GM18507 (cell line): Measurements from ENCODE around the gene SUDS3.

Source experiments
- DNase-seq: peaks from one replicate; pipeline ENCODE4 v3.0.0; 2011; ENCODE audit warnings: low read depth; ENCODE audit not compliant: insufficient read length; ENCODE audit errors: extremely low spot score
- FAIRE-seq: peaks from 2 replicates; lab custom pipeline; 2011; peaks lifted over from hg19 to GRCh38; lab: Jason Lieb, UNC

Gene SUDS3

GRCh38 chr12:118354903-118355302, 21.5 kb upstream of the SUDS3 start:
- DNase-seq (no peak), FAIRE-seq (no peak)

- FAIRE-seq (no peak), DNase-seq (no peak)
These were observed 20.5 kb upstream of the SUDS3 start for GRCh38 chr12:118355843-118356242.

GRCh38 chr12:118356809-118357256, 19.5 kb upstream of the SUDS3 start:
- no peak for DNase-seq
- peak; percentile 77 for FAIRE-seq

- no peak for DNase-seq
- peak; percentile 84 for FAIRE-seq
These were observed 18.9 kb upstream of the SUDS3 start for GRCh38 chr12:118357257-118358007.

GRCh38 chr12:118358008-118358359, 18.4 kb upstream of the SUDS3 start:
- DNase-seq (no peak), FAIRE-seq (no peak)

GRCh38 chr12:118358612-118359540, 17.5 kb upstream of the SUDS3 start:
- FAIRE-seq (peak; percentile 81), DNase-seq (no peak)

- DNase-seq (no peak), FAIRE-seq (peak; percentile 74)
These were observed 16.8 kb upstream of the SUDS3 start for GRCh38 chr12:118359541-118359915.

GRCh38 chr12:118361092-118361404, 15.3 kb upstream of the SUDS3 start:
- no peak for DNase-seq
- no peak for FAIRE-seq

GRCh38 chr12:118361889-118362288, 14.5 kb upstream of the SUDS3 start:
- no peak for DNase-seq
- FAIRE-seq = no peak

- FAIRE-seq (no peak), DNase-seq (no peak)
These were observed 7.5 kb upstream of the SUDS3 start for GRCh38 chr12:118368821-118369220.

- FAIRE-seq (no peak), DNase-seq (no peak)
These were observed 5.8 kb upstream of the SUDS3 start for GRCh38 chr12:118370601-118371000.

- no peak for DNase-seq
- no peak for FAIRE-seq
These were observed 4.8 kb upstream of the SUDS3 start for GRCh38 chr12:118371321-118372282.

- FAIRE-seq = peak; percentile 97
- peak; percentile 89 for DNase-seq
These were observed 3.5 kb upstream of the SUDS3 start, which contains the start of gene TAOK3 for GRCh38 chr12:118372541-118373495. Gene TAOK3 (minus strand): TSS chr12:118372907. CDS start chr12:118255567, 117,340 bp downstream.

GRCh38 chr12:118373616-118374015, 2.7 kb upstream of the SUDS3 start:
- FAIRE-seq (no peak), DNase-seq (no peak)

GRCh38 chr12:118374126-118374725, 2.1 kb upstream of the SUDS3 start:
- no peak for DNase-seq

GRCh38 chr12:118374909-118375308, 1.4 kb upstream of the SUDS3 start:
- FAIRE-seq (no peak), DNase-seq (no peak)

More at GRCh38 chr12:118374126-118374725, 2.1 kb upstream of the SUDS3 start:
- FAIRE-seq = no peak

- no peak for FAIRE-seq
- DNase-seq = no peak
These were observed 1.0 kb upstream of the SUDS3 start for GRCh38 chr12:118375348-118375747.
